ENCODE measurements around the gene MIPOL1.
"Not testable (repeated sequence)": the region's sequence is repeated elsewhere in the genome, so short reads cannot be mapped to it uniquely, and the experiment has no call there.

MIPOL1 gene

GRCh38 chr14:37376944-37377609 lies 179.3 kb downstream of the MIPOL1 start:
- DNase-seq (ENCODE audit: low spot score): no peak
- in situ Hi-C loops (cut with MboI; ENCODE audit: low pct_unique_long_range_greater_than_20kb, low sequenced_read_pairs, unreplicated experiment): no loop called here
- TF ChIP-seq CTCF (IDR thresholded peaks at IDR 0.05; ENCODE audit: extremely low read depth, insufficient read depth, missing control alignments): no peak

- DNase-seq (ENCODE audit: low spot score): no peak
- TF ChIP-seq CTCF (IDR thresholded peaks at IDR 0.05; ENCODE audit: extremely low read depth, insufficient read depth, missing control alignments): no peak
- in situ Hi-C loops (cut with MboI; ENCODE audit: low pct_unique_long_range_greater_than_20kb, low sequenced_read_pairs, unreplicated experiment): no loop called here
Observed at GRCh38 chr14:37384870-37385596, 187.3 kb downstream of the MIPOL1 start.

GRCh38 chr14:37397157-37397940 lies 199.6 kb downstream of the MIPOL1 start:
- in situ Hi-C loops (cut with MboI; ENCODE audit: low pct_unique_long_range_greater_than_20kb, low sequenced_read_pairs, unreplicated experiment); DNase-seq (ENCODE audit: low spot score): not testable (repeated sequence)

- TF ChIP-seq CTCF (IDR thresholded peaks at IDR 0.05; ENCODE audit: extremely low read depth, insufficient read depth, missing control alignments): no peak
- DNase-seq (ENCODE audit: low spot score): no peak
- in situ Hi-C loops (cut with MboI; ENCODE audit: low pct_unique_long_range_greater_than_20kb, low sequenced_read_pairs, unreplicated experiment): no loop called here
Observed at GRCh38 chr14:37397941-37398215, 200.1 kb downstream of the MIPOL1 start.

- no peak for DNase-seq (ENCODE audit: low spot score)
- in situ Hi-C loops (cut with MboI; ENCODE audit: low pct_unique_long_range_greater_than_20kb, low sequenced_read_pairs, unreplicated experiment): no loop called here
- no peak for TF ChIP-seq CTCF (IDR thresholded peaks at IDR 0.05; ENCODE audit: extremely low read depth, insufficient read depth, missing control alignments)
Observed at GRCh38 chr14:37399517-37399916, 201.8 kb downstream of the MIPOL1 start.

GRCh38 chr14:37401093-37401492 lies 203.4 kb downstream of the MIPOL1 start:
- DNase-seq (ENCODE audit: low spot score): no peak
- no peak for TF ChIP-seq CTCF (IDR thresholded peaks at IDR 0.05; ENCODE audit: extremely low read depth, insufficient read depth, missing control alignments)
- in situ Hi-C loops (cut with MboI; ENCODE audit: low pct_unique_long_range_greater_than_20kb, low sequenced_read_pairs, unreplicated experiment): no loop called here

GRCh38 chr14:37403626-37404025 lies 205.9 kb downstream of the MIPOL1 start:
- no peak for DNase-seq (ENCODE audit: low spot score)
- in situ Hi-C loops (cut with MboI; ENCODE audit: low pct_unique_long_range_greater_than_20kb, low sequenced_read_pairs, unreplicated experiment): no loop called here
- no peak for TF ChIP-seq CTCF (IDR thresholded peaks at IDR 0.05; ENCODE audit: extremely low read depth, insufficient read depth, missing control alignments)

All from GM13977 (cell line).